GM12878 (cell line): ENCODE results near the gene CTNNA3. TPM values are rescaled to one million over a fixed set of nuclear protein-coding genes. Genes with fewer than 3 reads are reported as not detected.

Experiments
- HDGF ChIP-seq: fragments of 450-650 bp; IDR thresholded peaks from 2 replicates; pipeline ENCODE4 v1.6.1; 2016; ENCODE audit warnings: antibody characterized with exemption
- IRF3 ChIP-seq: fragments of 450-650 bp; IDR thresholded peaks from 2 replicates; pipeline ENCODE4 v1.6.1; 2014; ENCODE audit warnings: mild to moderate bottlenecking
- KLF5 ChIP-seq: fragments of 450-650 bp; IDR thresholded peaks from 2 replicates; pipeline ENCODE4 v1.6.1; 2014; ENCODE audit warnings: mild to moderate bottlenecking; ENCODE audit not compliant: partially characterized antibody
- SRF ChIP-seq, 2 experiments: IDR thresholded peaks; 2 replicates each; pipeline ENCODE4 v1.6.1; 2011; ENCODE audit warnings: low read depth in 2 of 2, low read length in 2 of 2, mild to moderate bottlenecking in 1 of 2, moderate library complexity in 1 of 2
- TBL1XR1 ChIP-seq: IDR thresholded peaks from 2 replicates; pipeline ENCODE4 v1.6.1; 2012; ENCODE audit warnings: low read depth, low read length, improper control_type of control experiment
- USF1 ChIP-seq: IDR thresholded peaks from 2 replicates; pipeline ENCODE4 v1.6.1; 2011; ENCODE audit warnings: borderline replicate concordance, low read depth, mild to moderate bottlenecking, moderate library complexity, mixed read lengths, low read length; ENCODE audit not compliant: insufficient read depth; ENCODE audit errors: extremely low read length
- ZNF622 ChIP-seq: fragments of 450-650 bp; IDR thresholded peaks from 2 replicates; pipeline ENCODE4 v1.6.1; 2017; ENCODE audit warnings: mild to moderate bottlenecking, inconsistent platforms
- polyA plus RNA-seq, 11 experiments: library from polyadenylated mRNA; depleted of rRNA in 4 of 11; unstranded in 6 of 11; stranded (reverse) in 5 of 11; fragments of >200 nt; fragmentation: Nextera tagmentation in 4 of 11; fragmentation: Illumina TruSeq in 1 of 11; extraction: Ambion mirVana in 4 of 11; extraction: Trizol in 1 of 11; gene quantifications; 1 replicate in 1 of 11; 2 replicates in 10 of 11; pipeline versions ENCODE4 v1.2.1 to v1.2.3, GENCODE V29; 2011 to 2016; ENCODE audit warnings: inconsistent platforms in 2 of 11, missing spikeins in 2 of 11, low read depth in 1 of 11
- total RNA-seq, 4 experiments: library from RNA; depleted of rRNA in 3 of 4; stranded (reverse); fragments of >200 nt in 3 of 4; fragmentation: Illumina TruSeq in 1 of 4; extraction: Trizol in 1 of 4; gene quantifications; 2 replicates each; pipeline versions ENCODE4 v1.2.1 to v1.2.3, GENCODE V29; 2013 to 2021
- TF ChIP-seq, protein P1 (sequence below): fragments of 450-650 bp; IDR thresholded peaks from 2 replicates; pipeline ENCODE4 v1.6.1; 2017; ENCODE audit warnings: borderline replicate concordance
- TF ChIP-seq, protein P2 (sequence below): IDR thresholded peaks from 2 replicates; pipeline ENCODE4 v1.6.1; 2012; ENCODE audit warnings: mild to moderate bottlenecking, low read depth, low read length
- TF ChIP-seq, protein P3 (sequence below): fragments of 450-650 bp; IDR thresholded peaks from 2 replicates; pipeline ENCODE4 v1.6.1; 2018; ENCODE audit warnings: mild to moderate bottlenecking, low read depth, moderate library complexity; ENCODE audit not compliant: partially characterized antibody

CTNNA3 gene
- total and polyA plus RNA-seq, 10 of the 15 experiments (the other 5 are each of a cell fraction or from before 2014, with no cell fraction given), result under 0.01 to 4.5 (median 0.22) TPM; not detected in 2

DNA sequence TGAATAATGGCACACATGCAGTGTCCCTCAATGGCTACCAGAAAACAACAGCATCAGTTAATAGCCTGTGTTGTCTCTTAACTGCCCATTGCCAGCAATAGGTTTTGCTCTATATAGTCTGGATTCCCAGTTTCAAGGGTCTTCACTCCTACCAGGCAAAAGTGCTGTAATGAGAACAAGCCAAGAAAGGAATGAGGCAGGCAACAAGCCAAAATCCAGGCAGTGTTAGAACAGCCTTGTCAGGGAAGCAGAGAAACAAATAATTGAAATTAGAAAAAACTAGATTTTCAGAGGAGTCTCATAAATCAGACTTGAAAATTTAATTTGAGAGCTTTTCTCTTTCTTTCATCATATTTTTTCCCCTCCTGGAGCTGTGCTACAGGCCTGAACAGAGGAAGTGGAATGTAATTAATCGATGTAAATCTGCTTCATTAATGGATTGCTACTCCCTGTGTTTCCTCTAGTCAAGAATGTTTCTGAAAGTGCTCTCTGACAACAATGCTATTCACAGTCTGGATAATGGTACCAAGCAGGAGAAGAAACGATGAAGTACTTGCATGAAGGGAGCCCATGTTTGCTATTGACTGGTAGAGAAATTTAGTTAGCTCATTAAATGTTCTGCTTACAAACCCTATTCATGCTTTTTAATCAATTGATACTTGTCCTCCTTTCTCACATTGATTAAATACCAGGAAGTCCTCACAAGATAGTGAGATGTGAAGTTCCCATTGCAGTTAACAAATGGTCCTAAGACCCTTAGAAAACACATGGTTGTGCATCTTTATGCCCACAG is 972.2 kb downstream of the CTNNA3 start (continued):
- TF ChIP-seq, protein P1, sequence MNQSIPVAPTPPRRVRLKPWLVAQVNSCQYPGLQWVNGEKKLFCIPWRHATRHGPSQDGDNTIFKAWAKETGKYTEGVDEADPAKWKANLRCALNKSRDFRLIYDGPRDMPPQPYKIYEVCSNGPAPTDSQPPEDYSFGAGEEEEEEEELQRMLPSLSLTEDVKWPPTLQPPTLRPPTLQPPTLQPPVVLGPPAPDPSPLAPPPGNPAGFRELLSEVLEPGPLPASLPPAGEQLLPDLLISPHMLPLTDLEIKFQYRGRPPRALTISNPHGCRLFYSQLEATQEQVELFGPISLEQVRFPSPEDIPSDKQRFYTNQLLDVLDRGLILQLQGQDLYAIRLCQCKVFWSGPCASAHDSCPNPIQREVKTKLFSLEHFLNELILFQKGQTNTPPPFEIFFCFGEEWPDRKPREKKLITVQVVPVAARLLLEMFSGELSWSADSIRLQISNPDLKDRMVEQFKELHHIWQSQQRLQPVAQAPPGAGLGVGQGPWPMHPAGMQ, result no peak
- TF ChIP-seq SRF (IDR thresholded peaks at IDR 0.05; ENCODE audit: low read depth in 2 of 2, low read length in 2 of 2), result no peak
- TF ChIP-seq, protein P2, sequence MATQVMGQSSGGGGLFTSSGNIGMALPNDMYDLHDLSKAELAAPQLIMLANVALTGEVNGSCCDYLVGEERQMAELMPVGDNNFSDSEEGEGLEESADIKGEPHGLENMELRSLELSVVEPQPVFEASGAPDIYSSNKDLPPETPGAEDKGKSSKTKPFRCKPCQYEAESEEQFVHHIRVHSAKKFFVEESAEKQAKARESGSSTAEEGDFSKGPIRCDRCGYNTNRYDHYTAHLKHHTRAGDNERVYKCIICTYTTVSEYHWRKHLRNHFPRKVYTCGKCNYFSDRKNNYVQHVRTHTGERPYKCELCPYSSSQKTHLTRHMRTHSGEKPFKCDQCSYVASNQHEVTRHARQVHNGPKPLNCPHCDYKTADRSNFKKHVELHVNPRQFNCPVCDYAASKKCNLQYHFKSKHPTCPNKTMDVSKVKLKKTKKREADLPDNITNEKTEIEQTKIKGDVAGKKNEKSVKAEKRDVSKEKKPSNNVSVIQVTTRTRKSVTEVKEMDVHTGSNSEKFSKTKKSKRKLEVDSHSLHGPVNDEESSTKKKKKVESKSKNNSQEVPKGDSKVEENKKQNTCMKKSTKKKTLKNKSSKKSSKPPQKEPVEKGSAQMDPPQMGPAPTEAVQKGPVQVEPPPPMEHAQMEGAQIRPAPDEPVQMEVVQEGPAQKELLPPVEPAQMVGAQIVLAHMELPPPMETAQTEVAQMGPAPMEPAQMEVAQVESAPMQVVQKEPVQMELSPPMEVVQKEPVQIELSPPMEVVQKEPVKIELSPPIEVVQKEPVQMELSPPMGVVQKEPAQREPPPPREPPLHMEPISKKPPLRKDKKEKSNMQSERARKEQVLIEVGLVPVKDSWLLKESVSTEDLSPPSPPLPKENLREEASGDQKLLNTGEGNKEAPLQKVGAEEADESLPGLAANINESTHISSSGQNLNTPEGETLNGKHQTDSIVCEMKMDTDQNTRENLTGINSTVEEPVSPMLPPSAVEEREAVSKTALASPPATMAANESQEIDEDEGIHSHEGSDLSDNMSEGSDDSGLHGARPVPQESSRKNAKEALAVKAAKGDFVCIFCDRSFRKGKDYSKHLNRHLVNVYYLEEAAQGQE, result no peak
- TF ChIP-seq IRF3, result no peak
- TF ChIP-seq, protein P3, sequence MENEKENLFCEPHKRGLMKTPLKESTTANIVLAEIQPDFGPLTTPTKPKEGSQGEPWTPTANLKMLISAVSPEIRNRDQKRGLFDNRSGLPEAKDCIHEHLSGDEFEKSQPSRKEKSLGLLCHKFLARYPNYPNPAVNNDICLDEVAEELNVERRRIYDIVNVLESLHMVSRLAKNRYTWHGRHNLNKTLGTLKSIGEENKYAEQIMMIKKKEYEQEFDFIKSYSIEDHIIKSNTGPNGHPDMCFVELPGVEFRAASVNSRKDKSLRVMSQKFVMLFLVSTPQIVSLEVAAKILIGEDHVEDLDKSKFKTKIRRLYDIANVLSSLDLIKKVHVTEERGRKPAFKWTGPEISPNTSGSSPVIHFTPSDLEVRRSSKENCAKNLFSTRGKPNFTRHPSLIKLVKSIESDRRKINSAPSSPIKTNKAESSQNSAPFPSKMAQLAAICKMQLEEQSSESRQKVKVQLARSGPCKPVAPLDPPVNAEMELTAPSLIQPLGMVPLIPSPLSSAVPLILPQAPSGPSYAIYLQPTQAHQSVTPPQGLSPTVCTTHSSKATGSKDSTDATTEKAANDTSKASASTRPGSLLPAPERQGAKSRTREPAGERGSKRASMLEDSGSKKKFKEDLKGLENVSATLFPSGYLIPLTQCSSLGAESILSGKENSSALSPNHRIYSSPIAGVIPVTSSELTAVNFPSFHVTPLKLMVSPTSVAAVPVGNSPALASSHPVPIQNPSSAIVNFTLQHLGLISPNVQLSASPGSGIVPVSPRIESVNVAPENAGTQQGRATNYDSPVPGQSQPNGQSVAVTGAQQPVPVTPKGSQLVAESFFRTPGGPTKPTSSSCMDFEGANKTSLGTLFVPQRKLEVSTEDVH, result no peak
- TF ChIP-seq USF1, result no peak
- no peak for TF ChIP-seq HDGF
- no peak for TF ChIP-seq ZNF622
- TF ChIP-seq KLF5, result no peak
- no peak for TF ChIP-seq TBL1XR1
- TF ChIP-seq, all 136 proteins: peak for 0
